ENCODE results near the gene EVA1B. TPM values are rescaled to one million over a fixed set of nuclear protein-coding genes. Genes with fewer than 3 reads are reported as not detected.

Gene EVA1B
- total RNA-seq (2014; rRNA removed; shearing (Covaris generic)): 46.3 and 91.0 TPM in 2 replicates

GRCh38 chr1:36323636-36324352 lies at the start of gene EVA1B:
EVA1B (minus strand) TSS chr1:36323645; CDS start chr1:36323037, 608 bp downstream.
- no peak for DNase-seq (ENCODE audit: low spot score)
- in situ Hi-C loops (cut with HindIII; ENCODE audit: low sequenced_read_pairs): no loop called here

- in situ Hi-C loops (cut with HindIII; ENCODE audit: low sequenced_read_pairs): no loop called here
- DNase-seq (ENCODE audit: low spot score): no peak
Measured at GRCh38 chr1:36372617-36373016, 49.2 kb upstream of the EVA1B start.

GRCh38 chr1:36369061-36369861 lies 45.8 kb upstream of the EVA1B start:
- DNase-seq (ENCODE audit: low spot score): peak; percentile 80
- in situ Hi-C loops (cut with HindIII; ENCODE audit: low sequenced_read_pairs): no loop called here

- in situ Hi-C loops (cut with HindIII; ENCODE audit: low sequenced_read_pairs): no loop called here
- no peak for DNase-seq (ENCODE audit: low spot score)
Measured at GRCh38 chr1:36367798-36368197, 44.4 kb upstream of the EVA1B start.

- DNase-seq (ENCODE audit: low spot score): no peak
- in situ Hi-C loops (cut with HindIII; ENCODE audit: low sequenced_read_pairs): no loop called here
Measured at GRCh38 chr1:36367066-36367465, 43.6 kb upstream of the EVA1B start.

- peak; percentile 91 for DNase-seq (ENCODE audit: low spot score)
- in situ Hi-C loops (cut with HindIII; ENCODE audit: low sequenced_read_pairs): no loop called here
Measured at GRCh38 chr1:36366091-36366661, 42.7 kb upstream of the EVA1B start.

- in situ Hi-C loops (cut with HindIII; ENCODE audit: low sequenced_read_pairs): no loop called here
- peak; percentile 91 for DNase-seq (ENCODE audit: low spot score)
Measured at GRCh38 chr1:36365381-36365780, 41.9 kb upstream of the EVA1B start.

GRCh38 chr1:36359911-36360550 lies 36.6 kb upstream of the EVA1B start:
- DNase-seq (ENCODE audit: low spot score): peak; percentile 8
- in situ Hi-C loops (cut with HindIII; ENCODE audit: low sequenced_read_pairs): no loop called here

- in situ Hi-C loops (cut with HindIII; ENCODE audit: low sequenced_read_pairs): no loop called here
Measured at GRCh38 chr1:36359383-36359782, 35.9 kb upstream of the EVA1B start.

GRCh38 chr1:36358514-36359084 lies 35.2 kb upstream of the EVA1B start:
- in situ Hi-C loops (cut with HindIII; ENCODE audit: low sequenced_read_pairs): no loop called here
- DNase-seq (ENCODE audit: low spot score): peak; percentile 36

More at GRCh38 chr1:36359383-36359782, 35.9 kb upstream of the EVA1B start:
- DNase-seq (ENCODE audit: low spot score): peak; percentile 12

GRCh38 chr1:36355811-36356210 lies 32.4 kb upstream of the EVA1B start:
- in situ Hi-C loops (cut with HindIII; ENCODE audit: low sequenced_read_pairs): no loop called here
- DNase-seq (ENCODE audit: low spot score): no peak

- in situ Hi-C loops (cut with HindIII; ENCODE audit: low sequenced_read_pairs): no loop called here
- no peak for DNase-seq (ENCODE audit: low spot score)
Measured at GRCh38 chr1:36354486-36354885, 31.0 kb upstream of the EVA1B start.

- in situ Hi-C loops (cut with HindIII; ENCODE audit: low sequenced_read_pairs): no loop called here
- DNase-seq (ENCODE audit: low spot score): no peak
Measured at GRCh38 chr1:36352910-36353878, 29.7 kb upstream of the EVA1B start.

- in situ Hi-C loops (cut with HindIII; ENCODE audit: low sequenced_read_pairs): no loop called here
- DNase-seq (ENCODE audit: low spot score): no peak
Measured at GRCh38 chr1:36352125-36352909, 28.9 kb upstream of the EVA1B start.

GRCh38 chr1:36351227-36351977 lies 28.0 kb upstream of the EVA1B start:
- in situ Hi-C loops (cut with HindIII; ENCODE audit: low sequenced_read_pairs): no loop called here
- no peak for DNase-seq (ENCODE audit: low spot score)

- in situ Hi-C loops (cut with HindIII; ENCODE audit: low sequenced_read_pairs): no loop called here
Measured at GRCh38 chr1:36350659-36351226, 27.3 kb upstream of the EVA1B start.

GRCh38 chr1:36349839-36350238 lies 26.4 kb upstream of the EVA1B start:
- in situ Hi-C loops (cut with HindIII; ENCODE audit: low sequenced_read_pairs): no loop called here
- DNase-seq (ENCODE audit: low spot score): no peak

More at GRCh38 chr1:36350659-36351226, 27.3 kb upstream of the EVA1B start:
- no peak for DNase-seq (ENCODE audit: low spot score)
